BLaER1 (cell line): Measurements from ENCODE around the gene LSM3.
A peak's percentile ranks its signal among the peaks of the same experiment; 100 is the strongest.

ENCODE experiments used
- H3K27ac ChIP-seq: shearing (Covaris generic); formaldehyde crosslinking; 2 replicates; pipeline ENCODE4 v1.8.1; 2022
- H3K27me3 ChIP-seq: shearing (Covaris generic); formaldehyde crosslinking; 2 replicates; pipeline ENCODE4 v1.8.1; 2022
- H3K36me3 ChIP-seq: shearing (Covaris generic); formaldehyde crosslinking; 2 replicates; pipeline ENCODE4 v1.8.1; 2022
- H3K4me1 ChIP-seq: shearing (Covaris generic); formaldehyde crosslinking; 2 replicates; pipeline ENCODE4 v1.8.1; 2022
- H3K4me2 ChIP-seq: shearing (Covaris generic); formaldehyde crosslinking; 2 replicates; pipeline ENCODE4 v1.8.1; 2022
- H3K4me3 ChIP-seq: shearing (Covaris generic); formaldehyde crosslinking; 2 replicates; pipeline ENCODE4 v1.8.1; 2022
- H3K9ac ChIP-seq: shearing (Covaris generic); formaldehyde crosslinking; 2 replicates; pipeline ENCODE4 v1.8.1; 2022
- H3K9me3 ChIP-seq: shearing (Covaris generic); formaldehyde crosslinking; 2 replicates; pipeline ENCODE4 v1.8.1; 2022
- H4K20me1 ChIP-seq: shearing (Covaris generic); formaldehyde crosslinking; 2 replicates; pipeline ENCODE4 v1.8.1; 2022
- Cebpa-rat ChIP-seq: shearing (Covaris generic); IDR thresholded peaks from 2 replicates; pipeline ENCODE4 v1.8.1; 2022

LSM3 gene

DNA sequence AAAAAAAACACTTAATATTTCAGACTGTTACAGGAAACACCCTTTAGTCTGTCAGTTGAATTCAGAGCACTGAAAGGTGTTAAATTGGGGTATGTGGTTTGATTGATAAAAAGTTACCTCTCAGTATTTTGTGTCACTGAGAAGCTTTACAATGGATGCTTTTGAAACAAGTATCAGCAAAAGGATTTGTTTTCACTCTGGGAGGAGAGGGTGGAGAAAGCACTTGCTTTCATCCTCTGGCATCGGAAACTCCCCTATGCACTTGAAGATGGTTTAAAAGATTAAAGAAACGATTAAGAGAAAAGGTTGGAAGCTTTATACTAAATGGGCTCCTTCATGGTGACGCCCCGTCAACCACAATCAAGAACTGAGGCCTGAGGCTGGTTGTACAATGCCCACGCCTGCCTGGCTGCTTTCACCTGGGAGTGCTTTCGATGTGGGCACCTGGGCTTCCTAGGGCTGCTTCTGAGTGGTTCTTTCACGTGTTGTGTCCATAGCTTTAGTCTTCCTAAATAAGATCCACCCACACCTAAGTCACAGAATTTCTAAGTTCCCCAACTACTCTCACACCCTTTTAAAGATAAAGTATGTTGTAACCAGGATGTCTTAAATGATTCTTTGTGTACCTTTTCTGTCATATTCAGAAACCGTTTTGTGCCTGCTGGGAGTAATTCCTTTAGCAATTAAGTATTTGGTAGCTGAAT, 35.9 kb upstream of the LSM3 start:
- Histone ChIP-seq H3K36me3 (peaks cover 85% of the 10 kb centered on the region), H3K4me3 (no peak overlapping the region), H3K9ac (no peak overlapping the region), H3K4me2 (no peak overlapping the region), H3K27me3 (no peaks in the 10 kb centered on the region), H3K9me3 (no peaks in the 10 kb centered on the region), H3K27ac (no peak overlapping the region), H4K20me1 (peaks cover 55% of the 10 kb centered on the region; the same call in 1 of the 2 replicates), H3K4me1 (peaks cover 13% of the 10 kb centered on the region)
- no peak for TF ChIP-seq Cebpa-rat

DNA sequence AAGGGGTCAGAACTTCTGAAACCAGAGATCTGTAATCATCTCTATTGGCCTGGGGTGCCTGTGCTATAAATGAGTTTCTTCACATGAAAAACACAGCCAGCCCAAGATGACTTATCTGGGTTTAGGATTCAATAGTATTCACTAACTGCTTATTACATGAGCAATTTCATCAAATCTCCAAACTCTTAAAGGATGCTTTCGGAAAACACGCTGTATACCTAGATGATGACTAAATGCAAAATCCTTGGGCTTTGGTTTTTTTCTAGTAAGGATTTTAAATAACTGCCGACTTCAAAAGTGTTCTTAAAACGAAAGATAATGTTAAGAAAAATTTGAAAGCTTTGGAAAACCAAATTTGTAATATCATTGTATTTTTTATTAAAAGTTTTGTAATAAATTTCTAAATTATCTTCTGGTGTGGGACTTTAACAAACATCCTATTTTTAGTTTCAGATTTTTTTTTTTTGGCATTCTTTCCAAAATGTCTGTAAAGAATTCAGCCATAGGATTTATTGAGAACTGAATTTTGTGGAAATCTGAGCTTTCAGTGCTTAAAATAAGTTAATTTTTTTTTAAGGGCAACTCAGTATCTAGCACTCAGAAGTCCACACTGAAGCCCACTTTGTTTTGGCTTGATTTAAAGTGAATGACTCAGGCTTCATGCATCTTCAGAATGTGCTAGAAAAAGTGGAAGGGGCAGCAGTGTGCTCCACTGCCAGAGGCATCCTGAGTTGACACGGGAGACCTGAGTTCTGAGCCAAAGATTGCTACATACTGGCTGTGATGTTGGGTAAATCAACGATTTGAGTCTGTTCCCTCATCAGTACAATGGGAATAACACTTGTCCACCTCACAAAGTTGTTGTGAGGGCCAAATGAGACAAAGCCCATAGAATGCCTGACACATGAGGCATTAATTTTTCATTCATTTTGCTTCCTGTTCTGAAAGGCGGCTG, 35.1 kb upstream of the LSM3 start:
- no peaks in the 10 kb centered on the region for H3K9me3 ChIP-seq
- peaks cover 85% of the 10 kb centered on the region for H3K36me3 ChIP-seq
- H3K4me1 ChIP-seq, result peaks cover 13% of the 10 kb centered on the region
- H3K27ac ChIP-seq, result no peak overlapping the region
- H3K4me2 ChIP-seq, result no peak overlapping the region
- peaks cover 47% of the 10 kb centered on the region; the same call in 1 of the 2 replicates for H4K20me1 ChIP-seq
- no peak overlapping the region for H3K4me3 ChIP-seq
- H3K9ac ChIP-seq, result no peak overlapping the region
- no peak for TF ChIP-seq Cebpa-rat
- H3K27me3 ChIP-seq, result no peaks in the 10 kb centered on the region

DNA sequence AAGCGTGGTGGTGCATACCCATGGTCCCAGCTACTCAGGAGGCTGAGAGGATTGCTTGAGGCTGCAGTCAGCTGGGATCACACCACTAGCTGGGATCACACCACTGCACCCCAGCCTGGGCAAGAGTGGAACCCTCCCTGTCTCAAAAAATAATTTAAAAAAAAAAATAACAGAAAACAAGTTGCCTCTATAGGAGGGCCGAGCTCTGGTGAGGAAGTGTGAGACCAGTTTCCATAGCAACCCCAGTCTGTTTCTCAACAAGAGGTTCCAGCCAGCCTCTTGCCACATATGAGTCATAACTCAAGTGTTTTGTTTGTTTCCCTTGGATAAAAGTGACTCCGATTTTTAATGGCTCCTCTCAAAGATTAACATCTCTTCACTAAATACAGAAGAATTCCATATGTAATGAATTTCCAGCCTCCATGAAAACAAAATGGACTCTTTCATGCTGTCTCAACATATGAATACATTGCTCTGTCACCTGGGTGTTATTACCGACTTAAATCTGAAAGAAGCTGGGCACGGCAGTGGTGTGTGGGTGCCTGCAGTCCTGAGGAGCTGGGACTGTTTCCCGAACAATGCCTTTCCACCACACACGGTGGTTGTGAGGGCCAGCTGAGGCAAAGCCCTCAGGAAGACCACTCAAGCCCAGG, 34.1 kb upstream of the LSM3 start:
- 0 out of 2 replicates have a peak, but pooled peaks have one; percentile 18 for TF ChIP-seq Cebpa-rat
- H4K20me1 ChIP-seq, result peaks cover 46% of the 10 kb centered on the region
- H3K4me3 ChIP-seq, result no peak overlapping the region
- H3K27me3 ChIP-seq, result no peaks in the 10 kb centered on the region
- H3K4me1 ChIP-seq, result peaks cover 13% of the 10 kb centered on the region
- peak overlapping the region; percentile 14; the same call in 1 of the 2 replicates for H3K4me2 ChIP-seq
- no peak overlapping the region for H3K27ac ChIP-seq
- no peak overlapping the region for H3K9ac ChIP-seq
- H3K36me3 ChIP-seq, result peaks cover 81% of the 10 kb centered on the region
- no peaks in the 10 kb centered on the region for H3K9me3 ChIP-seq

- Histone ChIP-seq H3K4me2 (no peak overlapping the region), H3K36me3 (peaks cover 80% of the 10 kb centered on the region), H3K9me3 (no peaks in the 10 kb centered on the region), H3K27ac (no peak overlapping the region), H3K4me1 (peaks cover 13% of the 10 kb centered on the region), H4K20me1 (peaks cover 53% of the 10 kb centered on the region), H3K4me3 (no peak overlapping the region), H3K27me3 (no peaks in the 10 kb centered on the region), H3K9ac (no peak overlapping the region)
- no peak for TF ChIP-seq Cebpa-rat
These were observed 33.4 kb upstream of the LSM3 start for GRCh38 chr3:14145236-14145635.

DNA sequence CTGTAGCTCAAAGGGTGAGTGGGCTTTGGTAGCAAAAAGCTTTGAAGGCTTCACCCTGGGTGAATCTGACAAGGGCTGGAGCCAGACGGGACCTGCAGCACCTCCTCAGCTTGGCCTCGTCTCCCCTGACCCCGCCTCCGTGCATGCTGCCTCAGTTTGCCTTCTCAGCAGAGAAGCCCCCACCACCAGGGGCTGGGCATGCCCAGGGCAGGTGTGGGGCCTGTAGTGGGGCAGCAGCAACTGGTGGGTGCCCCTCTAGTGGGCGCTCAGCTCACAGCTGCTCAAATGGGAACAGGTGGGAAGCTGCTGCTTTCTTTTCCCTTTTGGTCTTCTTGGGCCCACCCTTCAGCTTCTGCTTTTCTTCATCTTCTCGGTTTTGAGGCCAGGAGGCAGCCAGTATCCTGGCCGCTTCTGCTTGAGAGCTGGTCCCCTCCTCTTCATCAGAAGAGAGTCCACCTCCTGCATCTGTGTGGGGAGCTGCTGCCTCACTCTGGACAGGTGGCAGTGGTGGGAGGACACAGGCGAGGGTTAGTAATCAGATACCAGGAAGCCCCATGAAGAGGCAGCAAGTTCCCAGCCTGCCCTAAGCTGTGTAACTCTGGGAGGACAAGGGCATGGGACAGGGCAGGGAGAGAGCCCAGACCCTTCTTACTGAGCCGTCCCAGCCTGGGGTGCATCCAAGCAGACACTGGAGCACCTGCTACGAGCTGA, 32.8 kb upstream of the LSM3 start:
- TF ChIP-seq Cebpa-rat, result no peak
- Histone ChIP-seq H3K9me3 (no peaks in the 10 kb centered on the region), H3K4me1 (peaks cover 13% of the 10 kb centered on the region), H3K27me3 (no peaks in the 10 kb centered on the region), H3K36me3 (peaks cover 74% of the 10 kb centered on the region), H3K27ac (no peak overlapping the region), H3K9ac (no peak overlapping the region), H3K4me3 (no peak overlapping the region), H3K4me2 (no peak overlapping the region), H4K20me1 (peaks cover 59% of the 10 kb centered on the region)

- no peak for TF ChIP-seq Cebpa-rat
These were observed 32.1 kb upstream of the LSM3 start for GRCh38 chr3:14146381-14147065.

GRCh38 chr3:14147066-14147435, 31.6 kb upstream of the LSM3 start:
- Histone ChIP-seq H3K9ac (no peak overlapping the region), H3K9me3 (no peaks in the 10 kb centered on the region), H3K4me3 (no peak overlapping the region), H3K27me3 (no peaks in the 10 kb centered on the region), H3K36me3 (peaks cover 63% of the 10 kb centered on the region), H3K27ac (no peak overlapping the region), H4K20me1 (peaks cover 62% of the 10 kb centered on the region), H3K4me2 (no peak overlapping the region), H3K4me1 (peaks cover 21% of the 10 kb centered on the region)
- no peak for TF ChIP-seq Cebpa-rat

More at GRCh38 chr3:14146381-14147065, 32.1 kb upstream of the LSM3 start:
- Histone ChIP-seq H4K20me1 (peaks cover 62% of the 10 kb centered on the region), H3K27ac (no peak overlapping the region), H3K36me3 (peaks cover 67% of the 10 kb centered on the region), H3K4me1 (peaks cover 16% of the 10 kb centered on the region), H3K4me3 (no peak overlapping the region), H3K9ac (no peak overlapping the region), H3K4me2 (no peak overlapping the region), H3K9me3 (no peaks in the 10 kb centered on the region), H3K27me3 (no peaks in the 10 kb centered on the region)

GRCh38 chr3:14147617-14148016, 31.0 kb upstream of the LSM3 start:
- Histone ChIP-seq H3K27me3 (no peaks in the 10 kb centered on the region), H3K27ac (no peak overlapping the region), H3K9ac (no peak overlapping the region), H3K36me3 (peaks cover 63% of the 10 kb centered on the region), H3K4me3 (no peak overlapping the region), H3K9me3 (no peaks in the 10 kb centered on the region), H4K20me1 (peaks cover 65% of the 10 kb centered on the region), H3K4me1 (peaks cover 27% of the 10 kb centered on the region), H3K4me2 (no peak overlapping the region)
- TF ChIP-seq Cebpa-rat, result no peak
